SK-N-SH treated with all-trans-retinoic acid at 6 μM for 48 hours (cell line): ENCODE measurements around the gene TH.

ENCODE experiments used
- ARNTL ChIP-seq: fragments of 450-650 bp; formaldehyde crosslinking; IDR thresholded peaks from 2 replicates; pipeline ENCODE4 v1.5.0; 2020; ENCODE audit warnings: low read depth, mild to moderate bottlenecking, moderate library complexity, borderline replicate concordance
- CSDC2 ChIP-seq: fragments of 250-450 bp; sonication (Bioruptor Pico); IDR thresholded peaks from 2 replicates; pipeline ENCODE4 v1.5.0; 2020; ENCODE audit warnings: mild to moderate bottlenecking, moderate library complexity
- ESRRG ChIP-seq: fragments of 250-450 bp; sonication (Bioruptor Pico); IDR thresholded peaks from 2 replicates; pipeline ENCODE4 v1.6.1; 2021; ENCODE audit warnings: mild to moderate bottlenecking
- RARB ChIP-seq: fragments of 250-450 bp; sonication (Bioruptor Pico); IDR thresholded peaks from 2 replicates; pipeline ENCODE4 v1.8.0; 2021; ENCODE audit warnings: mild to moderate bottlenecking, moderate library complexity
- SNAI2 ChIP-seq: fragments of 250-450 bp; sonication (Bioruptor Pico); IDR thresholded peaks from 2 replicates; pipeline ENCODE4 v1.5.0; 2020; ENCODE audit warnings: mild to moderate bottlenecking, moderate library complexity
- ZC3H10 ChIP-seq: fragments of 250-450 bp; sonication (Bioruptor Pico); IDR thresholded peaks from 2 replicates; pipeline ENCODE4 v1.5.1; 2021; ENCODE audit warnings: mild to moderate bottlenecking, moderate library complexity
- ZNF70 ChIP-seq: fragments of 450-650 bp; formaldehyde crosslinking; IDR thresholded peaks from 2 replicates; pipeline ENCODE4 v1.5.0; 2020; ENCODE audit warnings: mild to moderate bottlenecking, moderate library complexity
- TF ChIP-seq, protein P1 (sequence below): fragments of 250-450 bp; sonication (Bioruptor Pico); IDR thresholded peaks from 2 replicates; pipeline ENCODE4 v1.8.0; 2020; ENCODE audit warnings: mild to moderate bottlenecking, moderate library complexity, borderline replicate concordance
- TF ChIP-seq, protein P2 (sequence below): fragments of 250-450 bp; sonication (Bioruptor Pico); IDR thresholded peaks from 2 replicates; pipeline ENCODE4 v1.5.1; 2020; ENCODE audit warnings: low read depth, mild to moderate bottlenecking, moderate library complexity
- TF ChIP-seq, protein P3 (sequence below): fragments of 250-450 bp; sonication (Bioruptor Pico); IDR thresholded peaks from 2 replicates; pipeline ENCODE4 v1.5.1; 2021; ENCODE audit warnings: mild to moderate bottlenecking, moderate library complexity
- TF ChIP-seq, protein P4 (sequence below): fragments of 250-450 bp; sonication (Bioruptor Pico); IDR thresholded peaks from 2 replicates; pipeline ENCODE4 v1.8.0; 2021; ENCODE audit warnings: low read depth, mild to moderate bottlenecking, moderate library complexity, borderline replicate concordance

DNA sequence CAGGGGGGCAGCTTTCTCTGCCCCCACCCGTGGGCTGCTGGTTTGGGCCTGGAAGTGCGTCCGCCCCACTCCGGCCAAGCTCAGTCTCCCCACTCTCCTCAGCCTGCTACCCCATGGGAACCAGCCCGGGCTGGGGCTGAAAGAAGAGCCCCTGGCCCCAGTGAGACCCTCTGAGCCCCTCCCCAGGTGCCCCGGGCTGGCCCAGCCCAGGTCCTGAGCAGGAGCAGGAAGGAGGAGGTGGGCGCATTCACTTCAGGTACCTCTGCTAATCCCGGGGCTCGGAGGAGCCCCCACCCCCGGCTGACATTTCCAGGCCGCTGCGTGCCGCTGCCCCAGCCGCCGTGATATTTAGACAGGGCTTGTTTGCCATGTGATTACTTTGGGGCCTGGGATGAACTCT lies 8.7 kb upstream of the TH start:
- TF ChIP-seq, protein P1, sequence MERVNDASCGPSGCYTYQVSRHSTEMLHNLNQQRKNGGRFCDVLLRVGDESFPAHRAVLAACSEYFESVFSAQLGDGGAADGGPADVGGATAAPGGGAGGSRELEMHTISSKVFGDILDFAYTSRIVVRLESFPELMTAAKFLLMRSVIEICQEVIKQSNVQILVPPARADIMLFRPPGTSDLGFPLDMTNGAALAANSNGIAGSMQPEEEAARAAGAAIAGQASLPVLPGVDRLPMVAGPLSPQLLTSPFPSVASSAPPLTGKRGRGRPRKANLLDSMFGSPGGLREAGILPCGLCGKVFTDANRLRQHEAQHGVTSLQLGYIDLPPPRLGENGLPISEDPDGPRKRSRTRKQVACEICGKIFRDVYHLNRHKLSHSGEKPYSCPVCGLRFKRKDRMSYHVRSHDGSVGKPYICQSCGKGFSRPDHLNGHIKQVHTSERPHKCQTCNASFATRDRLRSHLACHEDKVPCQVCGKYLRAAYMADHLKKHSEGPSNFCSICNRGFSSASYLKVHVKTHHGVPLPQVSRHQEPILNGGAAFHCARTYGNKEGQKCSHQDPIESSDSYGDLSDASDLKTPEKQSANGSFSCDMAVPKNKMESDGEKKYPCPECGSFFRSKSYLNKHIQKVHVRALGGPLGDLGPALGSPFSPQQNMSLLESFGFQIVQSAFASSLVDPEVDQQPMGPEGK: no peak
- TF ChIP-seq ZNF70 (CRISPR knock-in tag): no peak
- TF ChIP-seq, protein P2, sequence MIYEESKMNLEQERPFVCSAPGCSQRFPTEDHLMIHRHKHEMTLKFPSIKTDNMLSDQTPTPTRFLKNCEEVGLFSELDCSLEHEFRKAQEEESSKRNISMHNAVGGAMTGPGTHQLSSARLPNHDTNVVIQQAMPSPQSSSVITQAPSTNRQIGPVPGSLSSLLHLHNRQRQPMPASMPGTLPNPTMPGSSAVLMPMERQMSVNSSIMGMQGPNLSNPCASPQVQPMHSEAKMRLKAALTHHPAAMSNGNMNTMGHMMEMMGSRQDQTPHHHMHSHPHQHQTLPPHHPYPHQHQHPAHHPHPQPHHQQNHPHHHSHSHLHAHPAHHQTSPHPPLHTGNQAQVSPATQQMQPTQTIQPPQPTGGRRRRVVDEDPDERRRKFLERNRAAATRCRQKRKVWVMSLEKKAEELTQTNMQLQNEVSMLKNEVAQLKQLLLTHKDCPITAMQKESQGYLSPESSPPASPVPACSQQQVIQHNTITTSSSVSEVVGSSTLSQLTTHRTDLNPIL (CRISPR knock-in tag): no peak
- TF ChIP-seq ESRRG (CRISPR knock-in tag): no peak
- TF ChIP-seq RARB (CRISPR knock-in tag): no peak
- TF ChIP-seq ZC3H10: no peak
- TF ChIP-seq CSDC2 (CRISPR knock-in tag): no peak
- TF ChIP-seq, protein P3, sequence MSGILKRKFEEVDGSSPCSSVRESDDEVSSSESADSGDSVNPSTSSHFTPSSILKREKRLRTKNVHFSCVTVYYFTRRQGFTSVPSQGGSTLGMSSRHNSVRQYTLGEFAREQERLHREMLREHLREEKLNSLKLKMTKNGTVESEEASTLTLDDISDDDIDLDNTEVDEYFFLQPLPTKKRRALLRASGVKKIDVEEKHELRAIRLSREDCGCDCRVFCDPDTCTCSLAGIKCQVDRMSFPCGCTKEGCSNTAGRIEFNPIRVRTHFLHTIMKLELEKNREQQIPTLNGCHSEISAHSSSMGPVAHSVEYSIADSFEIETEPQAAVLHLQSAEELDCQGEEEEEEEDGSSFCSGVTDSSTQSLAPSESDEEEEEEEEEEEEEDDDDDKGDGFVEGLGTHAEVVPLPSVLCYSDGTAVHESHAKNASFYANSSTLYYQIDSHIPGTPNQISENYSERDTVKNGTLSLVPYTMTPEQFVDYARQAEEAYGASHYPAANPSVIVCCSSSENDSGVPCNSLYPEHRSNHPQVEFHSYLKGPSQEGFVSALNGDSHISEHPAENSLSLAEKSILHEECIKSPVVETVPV (CRISPR knock-in tag): no peak
- TF ChIP-seq, protein P4, sequence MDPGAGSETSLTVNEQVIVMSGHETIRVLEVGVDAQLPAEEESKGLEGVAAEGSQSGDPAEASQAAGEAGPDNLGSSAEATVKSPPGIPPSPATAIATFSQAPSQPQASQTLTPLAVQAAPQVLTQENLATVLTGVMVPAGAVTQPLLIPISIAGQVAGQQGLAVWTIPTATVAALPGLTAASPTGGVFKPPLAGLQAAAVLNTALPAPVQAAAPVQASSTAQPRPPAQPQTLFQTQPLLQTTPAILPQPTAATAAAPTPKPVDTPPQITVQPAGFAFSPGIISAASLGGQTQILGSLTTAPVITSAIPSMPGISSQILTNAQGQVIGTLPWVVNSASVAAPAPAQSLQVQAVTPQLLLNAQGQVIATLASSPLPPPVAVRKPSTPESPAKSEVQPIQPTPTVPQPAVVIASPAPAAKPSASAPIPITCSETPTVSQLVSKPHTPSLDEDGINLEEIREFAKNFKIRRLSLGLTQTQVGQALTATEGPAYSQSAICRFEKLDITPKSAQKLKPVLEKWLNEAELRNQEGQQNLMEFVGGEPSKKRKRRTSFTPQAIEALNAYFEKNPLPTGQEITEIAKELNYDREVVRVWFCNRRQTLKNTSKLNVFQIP: no peak
- TF ChIP-seq ARNTL (CRISPR knock-in tag): no peak
- no peak for TF ChIP-seq SNAI2 (CRISPR knock-in tag)
